Neuronal stem cell (in vitro differentiated cells): Measurements from ENCODE around the gene SIK3.

Experiments used
- DNase-seq: peaks from one replicate; pipeline ENCODE4 v3.0.0-alpha.2; 2013; ENCODE audit warnings: low spot score
- H2AFZ ChIP-seq: one replicate; pipeline ENCODE4 v1.6.1; 2013; ENCODE audit warnings: mild to moderate bottlenecking, low read length, inconsistent platforms
- H2AK5ac ChIP-seq: 2 replicates; pipeline ENCODE4 v1.6.1; 2013; ENCODE audit warnings: low read depth, mild to moderate bottlenecking, inconsistent platforms, low read length, moderate library complexity, mixed read lengths
- H2BK120ac ChIP-seq: 2 replicates; pipeline ENCODE4 v1.6.1; 2013; ENCODE audit warnings: low read depth, mild to moderate bottlenecking, inconsistent platforms, low read length, moderate library complexity, mixed read lengths
- H2BK12ac ChIP-seq: one replicate; pipeline ENCODE4 v1.6.1; 2013; ENCODE audit warnings: low read length, inconsistent platforms
- H2BK15ac ChIP-seq: 2 replicates; pipeline ENCODE4 v1.6.1; 2013; ENCODE audit warnings: mild to moderate bottlenecking, low read length, inconsistent platforms, mixed read lengths
- H2BK5ac ChIP-seq: one replicate; pipeline ENCODE4 v1.6.1; 2013; ENCODE audit warnings: inconsistent platforms, mild to moderate bottlenecking, low read length, moderate library complexity
- H3K14ac ChIP-seq: one replicate; pipeline ENCODE4 v1.6.1; 2013; ENCODE audit warnings: low read length, inconsistent platforms
- H3K18ac ChIP-seq: 2 replicates; pipeline ENCODE4 v1.6.1; 2013; ENCODE audit warnings: low read length, inconsistent platforms
- H3K23ac ChIP-seq: 2 replicates; pipeline ENCODE4 v1.6.1; 2013; ENCODE audit warnings: low read depth, mild to moderate bottlenecking, mixed read lengths, low read length, inconsistent platforms; ENCODE audit not compliant: poor library complexity
- H3K27ac ChIP-seq: replicated peaks from 3 replicates; pipeline ENCODE4 v1.5.1; 2013; ENCODE audit warnings: low read length, inconsistent platforms
- H3K27me3 ChIP-seq, 3 experiments: 2 replicates each; pipeline ENCODE4 v1.6.1; 2013; ENCODE audit warnings: low read length in 3 of 3, mild to moderate bottlenecking in 2 of 3, inconsistent platforms in 1 of 3, low read depth in 1 of 3, mixed read lengths in 1 of 3, moderate library complexity in 1 of 3; ENCODE audit not compliant: control insufficient read depth in 3 of 3, insufficient read depth in 3 of 3
- H3K36me3 ChIP-seq, 2 donors: replicated peaks in 1 of 2; 2 replicates each; pipeline ENCODE4 v1.6.1; 2013; ENCODE audit warnings: low read length in 2 of 2; ENCODE audit not compliant: control insufficient read depth in 2 of 2, insufficient read depth in 2 of 2
- H3K4ac ChIP-seq: 2 replicates; pipeline ENCODE4 v1.6.1; 2013; ENCODE audit warnings: inconsistent platforms, mild to moderate bottlenecking, low read length, moderate library complexity
- H3K4me1 ChIP-seq, 2 donors: 1 replicate in 1 of 2; 2 replicates in 1 of 2; pipeline ENCODE4 v1.6.1; 2013; ENCODE audit warnings: low read length in 2 of 2, low read depth in 1 of 2; ENCODE audit not compliant: control insufficient read depth in 2 of 2, insufficient read depth in 1 of 2
- H3K4me2 ChIP-seq: one replicate; pipeline ENCODE4 v1.6.1; 2013; ENCODE audit warnings: mild to moderate bottlenecking, low read length, inconsistent platforms; ENCODE audit not compliant: insufficient read depth, poor library complexity, severe bottlenecking
- H3K4me3 ChIP-seq, 2 donors: 2 replicates each; pipeline ENCODE4 v1.5.1; 2013; ENCODE audit warnings: low read length in 2 of 2, mild to moderate bottlenecking in 2 of 2, inconsistent platforms in 1 of 2, moderate library complexity in 1 of 2
- H3K79me1 ChIP-seq: one replicate; pipeline ENCODE4 v1.6.1; 2013; ENCODE audit warnings: low read depth, mild to moderate bottlenecking, inconsistent platforms, low read length, moderate library complexity
- H3K9ac ChIP-seq: one replicate; pipeline ENCODE4 v1.6.1; 2013; ENCODE audit warnings: mild to moderate bottlenecking, low read depth, low read length, inconsistent platforms; ENCODE audit not compliant: poor library complexity
- H3K9me3 ChIP-seq, 2 donors: replicated peaks in 1 of 2; 2 replicates each; pipeline versions ENCODE3 to v1.6.1; 2013; ENCODE audit warnings: low read length in 2 of 2, mild to moderate bottlenecking in 2 of 2, inconsistent platforms in 1 of 2, low read depth in 1 of 2, mixed read lengths in 1 of 2, moderate library complexity in 1 of 2; ENCODE audit not compliant: control insufficient read depth in 2 of 2, insufficient read depth in 1 of 2
- H4K8ac ChIP-seq: one replicate; pipeline ENCODE4 v1.6.1; 2013; ENCODE audit warnings: low read depth, mild to moderate bottlenecking, inconsistent platforms, low read length, moderate library complexity
- H4K91ac ChIP-seq: one replicate; pipeline ENCODE4 v1.6.1; 2013; ENCODE audit warnings: low read length, low read depth, mild to moderate bottlenecking, inconsistent platforms; ENCODE audit not compliant: poor library complexity
- WGBS, 2 donors: extraction: QIAGEN DNeasy Blood & Tissue Kit; methylation state at CpG; one replicate each; pipeline ENCODE4 v1.1.7; 2013; ENCODE audit warnings: missing lambda C conversion rate in 2 of 2, mixed read lengths in 1 of 2; ENCODE audit not compliant: insufficient read length in 2 of 2, insufficient replicate concordance in 1 of 2; ENCODE audit errors: extremely low coverage in 2 of 2; 5-methylcytosine and 5-hydroxymethylcytosine counted together

The SIK3 gene

DNA sequence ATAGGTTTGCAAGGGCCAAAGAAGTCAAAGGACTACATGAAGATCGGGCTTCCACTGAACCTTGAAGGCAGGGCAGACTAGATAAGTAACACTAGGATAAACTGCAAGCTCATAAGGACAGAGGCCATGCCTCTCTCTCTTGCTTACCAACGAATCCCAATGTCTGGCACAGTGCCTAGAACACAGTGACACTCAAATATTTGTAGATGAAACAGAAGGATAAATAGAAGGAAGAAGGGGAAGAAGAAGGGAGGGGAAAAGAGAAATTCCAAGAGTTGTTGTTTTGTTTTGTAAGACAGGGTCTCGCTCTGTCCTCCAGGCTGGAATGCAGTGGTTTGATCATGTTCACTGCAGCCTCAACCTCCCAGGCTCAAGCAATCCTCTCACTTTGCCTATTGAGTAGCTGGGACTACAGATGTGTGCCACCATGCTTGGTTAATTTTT lies 26.9 kb downstream of the SIK3 start:
- Histone ChIP-seq H3K4me3 (no peak overlapping the region), H2BK15ac (no peak overlapping the region), H3K4ac (no peak overlapping the region), H3K36me3 (no peaks in the 10 kb centered on the region), H2BK5ac (no peak overlapping the region), H3K23ac (no peak overlapping the region), H3K18ac (no peak overlapping the region), H4K91ac (no peak overlapping the region), H2AK5ac (no peak overlapping the region), H2BK120ac (no peak overlapping the region), H3K27ac (no peak overlapping the region), H3K4me1 (peaks cover 1 to 3% of the 10 kb centered on the region in 2 donors), H2AFZ (no peak overlapping the region), H2BK12ac (no peak overlapping the region), H3K9ac (no peak overlapping the region), H3K14ac (no peak overlapping the region), H4K8ac (no peak overlapping the region), H3K27me3 (no peaks in the 10 kb centered on the region), H3K4me2 (no peak overlapping the region), H3K9me3 (peaks cover 0 to 1% of the 10 kb centered on the region in 2 donors), H3K79me1 (no peaks in the 10 kb centered on the region)
- no peak for DNase-seq
- WGBS, 2 donors, result no CpG with 5 or more reads among the region's 3 CpGs

- H2BK15ac ChIP-seq, result no peak overlapping the region
- no peak overlapping the region for H2AK5ac ChIP-seq
- H3K79me1 ChIP-seq, result peaks cover 2% of the 10 kb centered on the region
- no peak overlapping the region for H3K9ac ChIP-seq
- no peak overlapping the region for H3K4me2 ChIP-seq
- H3K4ac ChIP-seq, result no peak overlapping the region
- H2BK120ac ChIP-seq, result no peak overlapping the region
- no peak for DNase-seq
- peaks cover 1 to 3% of the 10 kb centered on the region in 2 donors for H3K4me1 ChIP-seq
- H2BK5ac ChIP-seq, result no peak overlapping the region
- H3K36me3 ChIP-seq, result no peaks in the 10 kb centered on the region
- no peak overlapping the region for H3K23ac ChIP-seq
- no peak overlapping the region for H2AFZ ChIP-seq
- no peak overlapping the region for H3K14ac ChIP-seq
- no peak overlapping the region for H3K18ac ChIP-seq
- WGBS, 2 donors, result no CpG with 5 or more reads among the region's 1 CpG
- no peaks in the 10 kb centered on the region for H3K27me3 ChIP-seq
- H4K8ac ChIP-seq, result no peak overlapping the region
- no peak overlapping the region for H2BK12ac ChIP-seq
- H3K27ac ChIP-seq, result no peak overlapping the region
- H3K9me3 ChIP-seq, result peaks cover 0 to 1% of the 10 kb centered on the region in 2 donors
- no peak overlapping the region for H4K91ac ChIP-seq
- H3K4me3 ChIP-seq, result no peak overlapping the region
These were observed 28.2 kb downstream of the SIK3 start for GRCh38 chr11:117070016-117070415.

DNA sequence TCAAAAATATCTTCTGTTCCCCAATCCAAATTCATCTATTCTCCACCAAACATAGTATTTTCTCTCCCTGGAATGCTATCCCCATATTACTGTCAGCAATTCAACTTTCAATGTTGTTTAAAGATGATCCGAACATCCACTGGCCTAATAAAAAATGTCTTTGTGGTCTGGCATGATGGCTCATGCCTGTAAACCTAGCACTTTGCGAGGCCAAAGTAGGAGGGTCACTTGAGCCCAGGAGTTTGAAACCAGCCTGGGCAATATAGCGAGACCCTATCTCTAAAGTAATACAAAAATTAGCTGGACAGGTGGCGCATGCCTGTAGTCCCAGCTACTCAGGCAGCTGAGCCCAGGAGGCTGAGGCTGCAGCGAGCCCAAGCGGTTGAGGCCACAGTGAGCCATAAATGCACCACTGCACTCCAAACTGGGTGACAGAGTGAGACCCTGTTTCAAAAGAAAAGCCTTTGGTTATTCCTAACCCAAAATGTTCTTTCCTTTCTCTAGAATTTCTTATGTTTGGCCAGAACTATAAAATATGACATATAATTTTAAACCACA lies 29.8 kb downstream of the SIK3 start:
- H2AFZ ChIP-seq, result no peak overlapping the region
- no peak for DNase-seq
- no peak overlapping the region for H3K9ac ChIP-seq
- no peak overlapping the region for H2BK5ac ChIP-seq
- H2AK5ac ChIP-seq, result no peak overlapping the region
- no peaks in the 10 kb centered on the region for H3K36me3 ChIP-seq
- H3K79me1 ChIP-seq, result peaks cover 2% of the 10 kb centered on the region
- no peak overlapping the region for H2BK120ac ChIP-seq
- no peak overlapping the region for H3K14ac ChIP-seq
- H4K8ac ChIP-seq, result no peak overlapping the region
- H3K9me3 ChIP-seq, result peaks cover 0 to 1% of the 10 kb centered on the region in 2 donors
- no CpG with 5 or more reads among the region's 6 CpGs for WGBS, 2 donors
- H3K4ac ChIP-seq, result no peak overlapping the region
- H3K4me1 ChIP-seq, result peaks cover 1 to 7% of the 10 kb centered on the region in 2 donors
- no peak overlapping the region for H3K27ac ChIP-seq
- no peak overlapping the region for H3K4me3 ChIP-seq
- H4K91ac ChIP-seq, result no peak overlapping the region
- H3K23ac ChIP-seq, result no peak overlapping the region
- H3K4me2 ChIP-seq, result no peak overlapping the region
- no peak overlapping the region for H3K18ac ChIP-seq
- no peak overlapping the region for H2BK15ac ChIP-seq
- H2BK12ac ChIP-seq, result no peak overlapping the region
- no peaks in the 10 kb centered on the region for H3K27me3 ChIP-seq

- H3K23ac ChIP-seq, result no peak overlapping the region
- no peak overlapping the region for H2AK5ac ChIP-seq
- no peak overlapping the region for H3K18ac ChIP-seq
- no peaks in the 10 kb centered on the region for H3K36me3 ChIP-seq
- H3K27ac ChIP-seq, result no peak overlapping the region
- H3K9ac ChIP-seq, result no peak overlapping the region
- H3K79me1 ChIP-seq, result peaks cover 2% of the 10 kb centered on the region
- H4K8ac ChIP-seq, result no peak overlapping the region
- no CpG with 5 or more reads among the region's 2 CpGs for WGBS, 2 donors
- peaks cover 0 to 4% of the 10 kb centered on the region in 2 donors for H3K4me1 ChIP-seq
- H3K4ac ChIP-seq, result no peak overlapping the region
- no peak overlapping the region for H2BK15ac ChIP-seq
- DNase-seq, result no peak
- H4K91ac ChIP-seq, result no peak overlapping the region
- no peak overlapping the region for H3K4me3 ChIP-seq
- no peak overlapping the region for H2AFZ ChIP-seq
- H3K27me3 ChIP-seq, result no peaks in the 10 kb centered on the region
- no peak overlapping the region for H2BK120ac ChIP-seq
- H3K4me2 ChIP-seq, result no peak overlapping the region
- H2BK5ac ChIP-seq, result no peak overlapping the region
- peaks cover 0 to 1% of the 10 kb centered on the region in 2 donors for H3K9me3 ChIP-seq
- no peak overlapping the region for H2BK12ac ChIP-seq
- no peak overlapping the region for H3K14ac ChIP-seq
These were observed 31.3 kb downstream of the SIK3 start for GRCh38 chr11:117066959-117067358.
